SU-DHL-6 (cell line): ENCODE measurements around the gene SLC8A2.

ENCODE experiments used
- H2AFZ ChIP-seq: fragments of 200-600 bp; sonication (generic); 2 replicates; pipeline ENCODE4 v1.6.1; 2014; ENCODE audit warnings: low read depth, mild to moderate bottlenecking, moderate library complexity, mixed read lengths, antibody characterized with exemption, low read length; ENCODE audit not compliant: severe bottlenecking
- H3F3A ChIP-seq: fragments of 200-600 bp; shearing (Covaris generic); 2 replicates; pipeline ENCODE4 v1.6.0; 2016; ENCODE audit warnings: antibody characterized with exemption, mild to moderate bottlenecking; ENCODE audit not compliant: insufficient read depth
- H3K27ac ChIP-seq: fragments of 200-600 bp; sonication (generic); 2 replicates; pipeline ENCODE4 v1.5.1; 2016; ENCODE audit warnings: low read depth, mild to moderate bottlenecking, low read length, moderate library complexity, mixed read lengths
- H3K27me3 ChIP-seq: fragments of 200-600 bp; sonication (generic), shearing (Covaris generic); 2 replicates; pipeline ENCODE4 v1.6.0; 2014; ENCODE audit warnings: mild to moderate bottlenecking, low read length
- H3K36me3 ChIP-seq: fragments of 200-600 bp; sonication (generic); 2 replicates; pipeline ENCODE4 v1.6.1; 2014; ENCODE audit warnings: mild to moderate bottlenecking, low read length, mixed read lengths
- H3K4me2 ChIP-seq: fragments of 300-600, 200-600 bp; shearing (Covaris generic), sonication (generic); 2 replicates; pipeline ENCODE4 v1.6.0; 2014; ENCODE audit warnings: low read length, low read depth, mild to moderate bottlenecking; ENCODE audit not compliant: poor library complexity, severe bottlenecking
- H3K4me3 ChIP-seq: fragments of 200-600 bp; sonication (generic); 2 replicates; pipeline ENCODE4 v1.5.1; 2014; ENCODE audit warnings: antibody characterized with exemption, low read length, mild to moderate bottlenecking, mixed read lengths; ENCODE audit not compliant: insufficient read depth, poor library complexity, severe bottlenecking
- H3K79me2 ChIP-seq: fragments of 200-600 bp; sonication (generic); 2 replicates; pipeline ENCODE4 v1.6.1; 2014; ENCODE audit warnings: mild to moderate bottlenecking, low read length, moderate library complexity; ENCODE audit not compliant: insufficient read depth
- H3K9ac ChIP-seq: fragments of 200-600 bp; sonication (generic); 2 replicates; pipeline ENCODE4 v1.7.0; 2014; ENCODE audit warnings: mild to moderate bottlenecking, low read length
- H3K9me2 ChIP-seq: fragments of 200-600 bp; sonication (generic); replicated peaks from 2 replicates; pipeline ENCODE4 v1.6.1; 2014; ENCODE audit warnings: low read length; ENCODE audit not compliant: insufficient read depth
- H3K9me3 ChIP-seq: fragments of 200-600 bp; sonication (generic); 2 replicates; pipeline ENCODE4 v1.6.1; 2014; ENCODE audit warnings: low read length, mixed read lengths; ENCODE audit not compliant: insufficient read depth
- H4K20me1 ChIP-seq: fragments of 200-600 bp; sonication (generic); 2 replicates; pipeline ENCODE4 v1.6.1; 2014; ENCODE audit warnings: low read depth, mild to moderate bottlenecking, antibody characterized with exemption, low read length, moderate library complexity, mixed read lengths
- EZH2phosphoT487 ChIP-seq: fragments of 200-600 bp; sonication (generic), shearing (Covaris generic); conservative IDR thresholded peaks from 2 replicates; pipeline ENCODE4 v1.6.1; 2018; ENCODE audit warnings: mild to moderate bottlenecking, antibody characterized with exemption, low read length, moderate library complexity, mixed read lengths
- TF ChIP-seq, protein P1 (sequence below): fragments of 200-600 bp; sonication (generic); IDR thresholded peaks from one replicate; pipeline ENCODE4 v1.5.1; 2017; ENCODE audit warnings: antibody characterized with exemption, mild to moderate bottlenecking, low read length, moderate library complexity; ENCODE audit not compliant: insufficient read depth, poor library complexity, severe bottlenecking

The SLC8A2 gene

GRCh38 chr19:47434088-47434487 is 37.6 kb downstream of the SLC8A2 start:
- no peaks in the 10 kb centered on the region for H3F3A ChIP-seq
- no peaks in the 10 kb centered on the region for H4K20me1 ChIP-seq
- H3K4me3 ChIP-seq, result no peak overlapping the region
- no peak for TF ChIP-seq EZH2phosphoT487
- TF ChIP-seq, protein P1, sequence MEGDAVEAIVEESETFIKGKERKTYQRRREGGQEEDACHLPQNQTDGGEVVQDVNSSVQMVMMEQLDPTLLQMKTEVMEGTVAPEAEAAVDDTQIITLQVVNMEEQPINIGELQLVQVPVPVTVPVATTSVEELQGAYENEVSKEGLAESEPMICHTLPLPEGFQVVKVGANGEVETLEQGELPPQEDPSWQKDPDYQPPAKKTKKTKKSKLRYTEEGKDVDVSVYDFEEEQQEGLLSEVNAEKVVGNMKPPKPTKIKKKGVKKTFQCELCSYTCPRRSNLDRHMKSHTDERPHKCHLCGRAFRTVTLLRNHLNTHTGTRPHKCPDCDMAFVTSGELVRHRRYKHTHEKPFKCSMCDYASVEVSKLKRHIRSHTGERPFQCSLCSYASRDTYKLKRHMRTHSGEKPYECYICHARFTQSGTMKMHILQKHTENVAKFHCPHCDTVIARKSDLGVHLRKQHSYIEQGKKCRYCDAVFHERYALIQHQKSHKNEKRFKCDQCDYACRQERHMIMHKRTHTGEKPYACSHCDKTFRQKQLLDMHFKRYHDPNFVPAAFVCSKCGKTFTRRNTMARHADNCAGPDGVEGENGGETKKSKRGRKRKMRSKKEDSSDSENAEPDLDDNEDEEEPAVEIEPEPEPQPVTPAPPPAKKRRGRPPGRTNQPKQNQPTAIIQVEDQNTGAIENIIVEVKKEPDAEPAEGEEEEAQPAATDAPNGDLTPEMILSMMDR, result no peak
- H3K27ac ChIP-seq, result no peak overlapping the region
- H3K79me2 ChIP-seq, result no peaks in the 10 kb centered on the region
- H2AFZ ChIP-seq, result no peak overlapping the region
- H3K27me3 ChIP-seq, result no peaks in the 10 kb centered on the region
- no peaks in the 10 kb centered on the region for H3K9me2 ChIP-seq
- no peak overlapping the region for H3K4me2 ChIP-seq
- H3K9ac ChIP-seq, result no peak overlapping the region
- no peaks in the 10 kb centered on the region for H3K36me3 ChIP-seq
- no peaks in the 10 kb centered on the region for H3K9me3 ChIP-seq

GRCh38 chr19:47433121-47433520 is 38.6 kb downstream of the SLC8A2 start:
- Histone ChIP-seq H3F3A (peaks cover under 1% of the 10 kb centered on the region; the same call in 1 of the 2 replicates), H3K79me2 (no peaks in the 10 kb centered on the region), H3K27ac (no peak overlapping the region), H2AFZ (no peak overlapping the region), H3K27me3 (no peaks in the 10 kb centered on the region), H3K36me3 (no peaks in the 10 kb centered on the region), H3K9me2 (no peaks in the 10 kb centered on the region), H3K4me2 (no peak overlapping the region), H3K4me3 (no peak overlapping the region), H3K9ac (no peak overlapping the region), H3K9me3 (no peaks in the 10 kb centered on the region), H4K20me1 (no peaks in the 10 kb centered on the region)
- TF ChIP-seq EZH2phosphoT487, result no peak

GRCh38 chr19:47432499-47432898 is 39.2 kb downstream of the SLC8A2 start:
- TF ChIP-seq, protein P1, result no peak
- no peaks in the 10 kb centered on the region for H4K20me1 ChIP-seq

DNA sequence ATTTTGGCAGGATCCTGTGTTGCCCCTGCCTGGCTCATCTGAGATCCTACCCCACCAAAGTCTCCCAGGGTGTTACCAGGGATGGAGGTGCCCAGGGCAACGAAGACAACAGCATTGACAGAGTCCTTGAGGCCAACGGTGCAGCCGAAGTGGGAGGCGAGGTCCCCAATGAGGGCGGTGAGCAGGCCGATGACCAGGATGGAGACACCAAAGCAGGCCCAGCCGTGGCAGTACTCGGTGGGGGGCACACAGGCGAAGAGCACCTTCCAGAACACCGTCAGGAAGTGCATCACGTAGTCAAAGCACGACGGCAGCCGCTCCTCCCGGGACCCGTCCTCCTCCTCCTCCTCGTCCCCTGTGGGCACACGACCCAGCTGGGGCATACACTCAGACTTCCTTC is 39.6 kb downstream of the SLC8A2 start:
- Histone ChIP-seq H3K9ac (no peak overlapping the region), H3K27ac (no peak overlapping the region), H3K9me2 (no peaks in the 10 kb centered on the region), H3K27me3 (no peaks in the 10 kb centered on the region), H3K36me3 (no peaks in the 10 kb centered on the region), H3K4me3 (no peak overlapping the region), H3K4me2 (no peak overlapping the region), H3F3A (peaks cover 7% of the 10 kb centered on the region), H4K20me1 (no peaks in the 10 kb centered on the region), H3K9me3 (no peaks in the 10 kb centered on the region), H3K79me2 (no peaks in the 10 kb centered on the region), H2AFZ (peak overlapping the region; percentile 10)
- TF ChIP-seq, protein P1, result no peak
- no peak for TF ChIP-seq EZH2phosphoT487

More at GRCh38 chr19:47432499-47432898, 39.2 kb downstream of the SLC8A2 start:
- Histone ChIP-seq H3K4me3 (no peak overlapping the region), H3K79me2 (no peaks in the 10 kb centered on the region), H2AFZ (peak overlapping the region; percentile 10), H3F3A (peaks cover 7% of the 10 kb centered on the region), H3K27me3 (no peaks in the 10 kb centered on the region), H3K27ac (no peak overlapping the region), H3K36me3 (no peaks in the 10 kb centered on the region), H3K9me2 (no peaks in the 10 kb centered on the region), H3K9ac (no peak overlapping the region), H3K4me2 (no peak overlapping the region), H3K9me3 (no peaks in the 10 kb centered on the region)
